Calu3 (cell line): ENCODE measurements around the gene GRIK4. TPM values are rescaled to one million over a fixed set of nuclear protein-coding genes. Genes with fewer than 3 reads are reported as not detected.
A peak's percentile ranks its signal among the peaks of the same experiment; 100 is the strongest.

ENCODE experiments used
- BruUV-seq: library from RNA; stranded (reverse); fragments of 400-500 nt; replicated peaks from 2 replicates; lab custom pipeline; 2021; lab: Mats Ljungman, UMichigan
- CTCF ChIA-PET: fragments of 300-600 bp; sonication (Branson Sonifier 250); formaldehyde crosslinking; loops from one replicate; lab custom pipeline; 2022; ENCODE audit warnings: antibody characterized with exemption; lab: Charles Lee
- DNase-seq: peaks from one replicate; pipeline ENCODE4 v3.0.0; 2022
- H3K27ac Mint-ChIP-seq: one replicate; pipeline ENCODE4 v1.8.0; 2022; ENCODE audit warnings: mixed read lengths; ENCODE audit not compliant: unreplicated experiment
- H3K27me3 Mint-ChIP-seq: one replicate; pipeline ENCODE4 v1.8.0; 2022; ENCODE audit warnings: mixed read lengths; ENCODE audit not compliant: unreplicated experiment
- H3K36me3 Mint-ChIP-seq: one replicate; pipeline ENCODE4 v1.8.0; 2022; ENCODE audit warnings: mild to moderate bottlenecking, moderate library complexity, mixed read lengths; ENCODE audit not compliant: insufficient read depth, unreplicated experiment
- H3K4me1 Mint-ChIP-seq: one replicate; pipeline ENCODE4 v1.8.0; 2022; ENCODE audit warnings: mild to moderate bottlenecking, low read depth, mixed read lengths; ENCODE audit not compliant: unreplicated experiment
- H3K4me3 Mint-ChIP-seq: one replicate; pipeline ENCODE4 v1.8.0; 2022; ENCODE audit warnings: mild to moderate bottlenecking, low read depth, moderate library complexity, mixed read lengths; ENCODE audit not compliant: unreplicated experiment
- H3K9me3 Mint-ChIP-seq: one replicate; pipeline ENCODE4 v1.8.0; 2022; ENCODE audit warnings: low read depth, mixed read lengths; ENCODE audit not compliant: unreplicated experiment
- CTCF ChIP-seq: fragments of 200-600 bp; IDR thresholded peaks from one replicate; pipeline ENCODE4 v1.8.0; 2022; ENCODE audit warnings: antibody characterized with exemption; ENCODE audit not compliant: unreplicated experiment
- intact Hi-C: fragments of 100-400 bp; cut with micrococcal nuclease; formaldehyde crosslinking; loops from one replicate; pipeline ENCODE4 v1.10.0; 2022; ENCODE audit not compliant: unreplicated experiment
- total RNA-seq: library from RNA; stranded (reverse); gene quantifications from 2 replicates; pipeline ENCODE4 v1.2.3, GENCODE V29; 2022

The GRIK4 gene
- total RNA-seq, 1 experiment from 2014 or later, result not detected

- H3K27ac Mint-ChIP-seq, result no peak overlapping the region
Measured at GRCh38 chr11:120540744-120541465, 29.4 kb downstream of the GRIK4 start.

GRCh38 chr11:120543521-120544215 is 32.1 kb downstream of the GRIK4 start:
- TF ChIP-seq CTCF, result no peak
- Mint-ChIP-seq H3K9me3 (no peaks in the 10 kb centered on the region), H3K27ac (no peak overlapping the region), H3K4me3 (no peak overlapping the region), H3K27me3 (no peaks in the 10 kb centered on the region), H3K4me1 (peaks cover 18% of the 10 kb centered on the region), H3K36me3 (no peaks in the 10 kb centered on the region)
- DNase-seq, result no peak
- intact Hi-C loops, result no loop called here
- CTCF ChIA-PET, result interaction anchor here (0.5 kb wide), 1 partner anchor 91 kb away, joined by 4 read pairs; no protein-coding TSS in a partner anchor
- no TSS peak for BruUV-seq

More at GRCh38 chr11:120540744-120541465, 29.4 kb downstream of the GRIK4 start:
- DNase-seq, result no peak
- Mint-ChIP-seq H3K4me3 (no peak overlapping the region), H3K27me3 (peaks cover 25% of the 10 kb centered on the region), H3K4me1 (no peaks in the 10 kb centered on the region), H3K36me3 (no peaks in the 10 kb centered on the region), H3K9me3 (no peaks in the 10 kb centered on the region)
- CTCF ChIA-PET, result interaction anchor here (0.5 kb wide), 1 partner anchor 25 kb away, joined by 5 read pairs; no protein-coding TSS in a partner anchor
- intact Hi-C loops, result no loop called here
- no TSS peak for BruUV-seq
- no peak for TF ChIP-seq CTCF

GRCh38 chr11:120545813-120546212 is 34.3 kb downstream of the GRIK4 start:
- Mint-ChIP-seq H3K36me3 (no peaks in the 10 kb centered on the region), H3K27me3 (peaks cover 16% of the 10 kb centered on the region), H3K4me3 (no peak overlapping the region), H3K4me1 (peaks cover 18% of the 10 kb centered on the region), H3K27ac (no peak overlapping the region), H3K9me3 (no peaks in the 10 kb centered on the region)
- no TSS peak for BruUV-seq
- intact Hi-C loops, result no loop called here
- CTCF ChIA-PET, result no interaction called here
- TF ChIP-seq CTCF, result no peak
- no peak for DNase-seq

- Mint-ChIP-seq H3K27ac (no peak overlapping the region), H3K27me3 (peaks cover 24% of the 10 kb centered on the region), H3K4me3 (no peak overlapping the region), H3K9me3 (no peaks in the 10 kb centered on the region), H3K36me3 (no peaks in the 10 kb centered on the region), H3K4me1 (peaks cover 18% of the 10 kb centered on the region)
- intact Hi-C loops, result no loop called here
- DNase-seq, result peak; percentile 46
- no TSS peak for BruUV-seq
- TF ChIP-seq CTCF, result no peak
- CTCF ChIA-PET, result no interaction called here
Measured at GRCh38 chr11:120546312-120547205, 35.0 kb downstream of the GRIK4 start.
